ENCODE results near the gene ZNF618. TPM values are rescaled to one million over a fixed set of nuclear protein-coding genes. Genes with fewer than 3 reads are reported as not detected.

Gene ZNF618, protein sequence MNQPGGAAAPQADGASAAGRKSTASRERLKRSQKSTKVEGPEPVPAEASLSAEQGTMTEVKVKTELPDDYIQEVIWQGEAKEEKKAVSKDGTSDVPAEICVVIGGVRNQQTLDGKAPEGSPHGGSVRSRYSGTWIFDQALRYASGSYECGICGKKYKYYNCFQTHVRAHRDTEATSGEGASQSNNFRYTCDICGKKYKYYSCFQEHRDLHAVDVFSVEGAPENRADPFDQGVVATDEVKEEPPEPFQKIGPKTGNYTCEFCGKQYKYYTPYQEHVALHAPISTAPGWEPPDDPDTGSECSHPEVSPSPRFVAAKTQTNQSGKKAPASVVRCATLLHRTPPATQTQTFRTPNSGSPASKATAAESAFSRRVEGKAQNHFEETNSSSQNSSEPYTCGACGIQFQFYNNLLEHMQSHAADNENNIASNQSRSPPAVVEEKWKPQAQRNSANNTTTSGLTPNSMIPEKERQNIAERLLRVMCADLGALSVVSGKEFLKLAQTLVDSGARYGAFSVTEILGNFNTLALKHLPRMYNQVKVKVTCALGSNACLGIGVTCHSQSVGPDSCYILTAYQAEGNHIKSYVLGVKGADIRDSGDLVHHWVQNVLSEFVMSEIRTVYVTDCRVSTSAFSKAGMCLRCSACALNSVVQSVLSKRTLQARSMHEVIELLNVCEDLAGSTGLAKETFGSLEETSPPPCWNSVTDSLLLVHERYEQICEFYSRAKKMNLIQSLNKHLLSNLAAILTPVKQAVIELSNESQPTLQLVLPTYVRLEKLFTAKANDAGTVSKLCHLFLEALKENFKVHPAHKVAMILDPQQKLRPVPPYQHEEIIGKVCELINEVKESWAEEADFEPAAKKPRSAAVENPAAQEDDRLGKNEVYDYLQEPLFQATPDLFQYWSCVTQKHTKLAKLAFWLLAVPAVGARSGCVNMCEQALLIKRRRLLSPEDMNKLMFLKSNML
- polyA plus RNA-seq (ENCODE audit: insufficient read length in 4 of 4) = 10 to 100 TPM; 38.6 to 49.7 (median 41.8) TPM

DNA sequence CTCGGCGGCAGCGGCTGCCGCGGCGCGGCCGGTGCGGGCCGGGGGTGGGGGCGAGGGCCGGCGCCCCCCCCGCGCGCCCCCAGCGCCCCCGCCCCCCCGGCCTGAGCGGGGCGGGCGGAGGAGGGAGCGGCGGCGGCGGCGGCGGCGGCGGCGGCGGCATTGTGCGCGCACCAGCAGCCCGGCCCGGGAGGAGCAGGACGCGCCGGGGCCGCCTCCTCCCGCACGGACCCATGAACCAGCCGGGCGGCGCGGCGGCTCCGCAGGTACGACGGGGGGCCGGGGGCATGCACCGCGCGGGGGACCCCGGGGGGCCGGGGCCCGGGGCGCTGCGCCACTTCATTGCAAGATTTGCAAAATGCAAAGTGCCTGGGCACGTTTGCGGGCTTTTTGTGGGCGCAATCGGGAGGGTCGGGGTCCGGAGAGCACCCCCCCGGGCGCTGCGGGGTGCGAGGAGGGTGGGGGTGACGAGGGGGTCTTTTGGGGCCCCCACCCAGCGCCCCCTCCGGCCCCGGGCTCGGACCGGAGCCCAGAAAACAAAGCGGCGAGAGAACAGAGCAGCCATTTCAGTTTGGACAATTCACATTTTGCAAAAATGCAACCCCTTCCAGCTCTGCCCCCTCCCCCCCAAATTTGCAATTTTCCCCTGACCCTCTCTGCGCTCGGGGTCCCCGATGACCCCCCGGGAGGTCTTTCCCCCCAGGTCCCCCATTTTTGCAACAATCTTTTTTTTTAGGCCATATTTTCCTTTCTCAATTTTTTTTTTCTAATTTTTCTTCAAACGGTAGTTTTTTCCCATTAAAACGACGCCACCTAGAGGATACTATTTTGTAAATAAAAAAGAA, at the start of gene ZNF618:
Gene ZNF618, plus strand, starts transcription at position 159 of the 842 bp plus-strand sequence. Its CDS starts 72 bp downstream, at position 231.
- peak in 2 of 4 donors; percentile 32 to 59 for DNase-seq (ENCODE audit: low read depth in 4 of 4, low spot score in 2 of 4)

DNA sequence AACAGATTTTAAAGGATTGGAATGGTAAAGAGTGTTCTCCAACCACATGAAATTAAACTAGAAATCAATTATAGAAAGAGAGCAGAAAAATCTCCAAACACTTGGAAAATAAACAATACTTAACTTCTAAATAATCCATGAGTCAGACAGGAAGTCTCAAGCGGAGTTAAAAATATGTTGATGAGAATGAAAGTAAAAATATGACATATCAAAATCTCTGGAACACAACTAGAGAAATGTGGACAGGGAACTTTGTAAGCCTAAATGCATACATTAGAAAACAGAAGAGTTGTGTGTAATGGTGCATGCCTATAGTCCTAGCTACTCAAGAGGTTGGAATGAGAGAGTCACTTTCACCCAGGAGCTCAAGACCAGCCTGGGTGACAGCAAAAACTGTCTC, 47.9 kb upstream of the ZNF618 start:
- DNase-seq (ENCODE audit: low read depth in 4 of 4, low spot score in 2 of 4) = no peak

DNA sequence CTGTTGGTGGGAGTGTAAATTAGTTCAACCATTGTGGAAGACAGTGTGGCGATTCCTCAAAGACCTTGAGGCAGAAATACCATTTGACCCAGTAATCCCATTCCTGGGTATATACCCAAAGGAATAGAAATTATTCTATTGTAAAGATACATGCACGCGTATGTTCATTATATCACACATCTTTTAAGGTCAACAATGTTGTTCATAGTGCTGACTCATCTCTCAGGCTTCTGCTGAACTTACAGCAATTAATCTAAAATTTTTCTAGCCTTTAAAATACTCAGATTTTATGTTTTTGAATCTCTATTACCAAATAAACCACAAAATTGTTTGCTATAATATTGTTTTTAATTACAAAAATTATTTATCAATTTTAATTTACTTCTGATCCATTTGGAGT, 38.8 kb upstream of the ZNF618 start:
- no peak for DNase-seq (ENCODE audit: low read depth in 4 of 4, low spot score in 2 of 4)

DNA sequence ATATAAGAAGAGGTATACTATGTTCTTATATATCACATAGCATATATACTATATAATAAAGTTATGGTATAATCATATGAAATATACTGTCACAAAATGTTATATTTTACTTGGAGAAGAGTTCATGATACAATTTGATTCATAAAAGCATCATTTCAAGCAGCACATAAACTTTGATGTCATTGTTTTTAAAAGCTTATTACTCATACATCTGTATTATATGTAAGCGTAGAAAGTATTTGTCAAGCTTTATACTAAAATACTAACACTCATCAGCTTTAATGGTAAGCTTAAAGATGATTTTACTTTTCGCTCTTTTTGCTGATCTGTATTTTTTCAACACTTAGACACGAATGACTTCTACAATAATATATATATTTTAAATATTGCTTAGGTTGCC, 34.0 kb upstream of the ZNF618 start:
- DNase-seq (ENCODE audit: low read depth in 4 of 4, low spot score in 2 of 4) = no peak

DNA sequence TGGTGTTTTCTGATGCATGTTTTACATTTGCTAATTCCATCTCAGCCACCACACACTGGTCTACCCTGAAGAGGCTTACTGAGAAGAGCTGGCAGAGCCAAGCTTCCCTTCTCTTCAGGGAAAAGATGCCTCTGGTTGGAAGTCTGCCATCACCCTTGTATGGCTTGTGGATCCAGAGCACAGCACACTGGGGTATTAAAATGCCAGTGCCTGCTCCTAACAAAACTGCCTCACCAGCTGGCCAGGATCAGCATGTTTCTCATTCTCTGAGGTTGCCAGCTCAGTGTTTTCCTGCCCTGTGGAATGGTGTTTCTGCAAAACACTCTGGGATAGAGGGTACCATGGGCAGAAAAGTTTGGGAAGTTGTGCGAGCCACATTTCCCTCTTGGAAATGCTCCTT, 31.6 kb upstream of the ZNF618 start:
- DNase-seq (ENCODE audit: low read depth in 4 of 4, low spot score in 2 of 4) = no peak

DNA sequence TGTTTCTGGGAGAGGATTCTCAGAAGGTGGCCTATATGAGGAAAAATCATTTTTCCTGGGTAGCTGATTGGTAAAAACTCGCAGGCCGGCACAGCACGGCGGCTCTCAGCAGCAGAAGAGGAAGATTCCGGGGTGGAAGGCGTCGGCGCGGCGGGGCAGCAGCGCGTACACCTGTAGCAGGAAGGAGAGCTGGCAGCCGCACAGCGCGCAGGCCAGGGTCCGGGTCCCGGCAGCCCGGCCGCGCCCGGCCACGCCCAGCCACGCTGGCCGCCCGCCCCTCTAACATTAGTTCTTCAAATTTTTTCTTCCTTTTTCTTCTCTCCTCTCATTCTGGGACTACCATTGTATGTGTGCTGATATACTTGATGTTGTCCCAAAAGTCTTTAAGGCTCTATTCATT, 24.8 kb upstream of the ZNF618 start:
- no peak for DNase-seq (ENCODE audit: low read depth in 4 of 4, low spot score in 2 of 4)

DNA sequence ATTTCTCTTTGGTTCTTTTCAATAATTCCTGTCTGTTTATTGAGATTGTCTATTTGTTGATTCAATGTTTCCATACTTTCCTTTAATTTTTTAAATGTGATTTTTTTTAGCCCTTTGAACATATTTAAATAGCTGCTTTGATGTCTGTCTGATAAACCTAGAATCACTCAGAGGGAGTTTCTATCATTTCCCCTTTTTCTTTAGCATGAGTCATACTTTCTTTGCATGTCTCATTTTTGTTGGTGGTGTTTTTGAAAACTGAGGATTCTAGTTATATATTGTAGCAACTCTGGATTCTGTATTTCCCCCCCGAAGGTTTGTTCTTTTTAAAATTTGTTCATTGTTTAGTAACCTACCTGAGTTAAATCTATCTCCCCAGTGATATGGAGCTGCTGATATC, 24.2 kb upstream of the ZNF618 start:
- no peak for DNase-seq (ENCODE audit: low read depth in 4 of 4, low spot score in 2 of 4)

DNA sequence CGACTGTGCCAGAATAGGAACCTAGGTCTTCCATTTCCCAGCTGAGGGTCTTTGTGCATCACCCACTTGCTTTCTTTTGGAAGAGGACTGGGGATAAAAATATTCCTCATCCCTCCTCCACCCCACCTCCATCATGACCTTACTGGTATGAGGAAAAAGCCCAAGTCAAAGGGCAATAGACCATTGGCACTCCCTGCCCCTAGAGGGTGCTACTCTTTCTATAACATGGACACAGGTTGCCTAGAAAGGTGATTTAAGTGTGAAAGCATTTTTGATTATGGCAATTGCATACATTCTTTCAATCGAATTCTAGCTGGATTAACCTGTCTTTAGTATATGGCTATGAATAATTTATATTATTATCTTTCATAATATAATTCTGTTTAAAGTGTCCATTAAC, 22.8 kb upstream of the ZNF618 start:
- no peak for DNase-seq (ENCODE audit: low read depth in 4 of 4, low spot score in 2 of 4)

DNA sequence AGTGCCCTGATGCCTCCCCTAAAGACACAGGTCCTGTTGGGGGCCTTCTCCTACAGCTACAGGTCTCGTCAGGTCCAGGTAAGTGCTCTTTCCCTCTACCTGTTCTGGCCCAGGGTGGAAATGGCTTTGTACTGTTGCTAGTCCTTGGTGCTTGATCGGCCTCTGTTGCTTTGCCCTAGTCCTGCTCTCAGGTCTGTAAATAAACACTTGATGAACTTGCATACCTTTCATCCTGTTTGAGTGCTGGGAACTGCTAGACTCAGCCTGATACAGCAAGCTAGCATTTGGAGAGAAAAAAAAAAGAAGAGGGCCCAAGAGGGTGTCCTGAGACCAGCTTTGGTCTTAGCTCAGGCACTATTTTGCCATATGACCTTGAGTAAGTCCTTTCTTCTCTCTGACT, 21.8 kb upstream of the ZNF618 start:
- DNase-seq (ENCODE audit: low read depth in 4 of 4, low spot score in 2 of 4) = no peak

DNA sequence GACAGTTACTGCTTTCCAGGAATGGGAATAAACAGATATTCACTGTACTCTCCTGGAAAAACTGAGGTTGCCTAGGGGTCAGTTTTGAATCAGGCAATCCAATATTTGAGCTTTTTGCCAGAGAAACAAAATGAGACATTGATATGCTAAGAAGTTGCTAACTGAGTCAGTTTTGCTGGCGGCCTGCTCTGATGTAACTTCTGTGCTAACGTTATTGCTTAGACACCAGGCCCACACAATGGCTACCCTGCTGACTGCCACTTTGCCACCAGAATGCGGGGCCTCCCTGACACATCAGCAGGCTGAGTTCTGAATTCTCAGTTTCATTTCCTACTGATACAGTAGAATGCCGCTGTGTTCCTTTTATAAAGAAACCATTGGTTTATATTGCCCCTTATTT, 18.2 kb upstream of the ZNF618 start:
- DNase-seq (ENCODE audit: low read depth in 4 of 4, low spot score in 2 of 4) = no peak

DNA sequence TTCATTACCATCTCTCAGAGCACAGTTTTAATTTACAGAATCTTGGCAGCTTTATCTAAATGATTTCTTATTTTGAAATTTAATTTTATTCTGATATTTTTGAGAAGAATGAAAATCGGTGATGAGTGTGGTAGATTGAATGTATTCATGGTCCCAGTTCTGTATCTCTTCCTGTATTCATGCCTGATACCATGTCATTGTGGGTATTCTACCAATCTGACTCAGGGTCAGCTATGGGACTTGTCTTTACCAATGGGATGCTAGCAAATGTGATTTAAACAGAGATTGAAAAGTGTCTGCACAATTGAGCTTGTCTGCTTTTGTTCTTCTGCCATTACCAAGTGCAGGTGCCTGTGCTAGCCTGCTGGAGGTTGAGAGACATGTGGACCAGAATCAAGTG, 17.8 kb upstream of the ZNF618 start:
- no peak for DNase-seq (ENCODE audit: low read depth in 4 of 4, low spot score in 2 of 4)

DNA sequence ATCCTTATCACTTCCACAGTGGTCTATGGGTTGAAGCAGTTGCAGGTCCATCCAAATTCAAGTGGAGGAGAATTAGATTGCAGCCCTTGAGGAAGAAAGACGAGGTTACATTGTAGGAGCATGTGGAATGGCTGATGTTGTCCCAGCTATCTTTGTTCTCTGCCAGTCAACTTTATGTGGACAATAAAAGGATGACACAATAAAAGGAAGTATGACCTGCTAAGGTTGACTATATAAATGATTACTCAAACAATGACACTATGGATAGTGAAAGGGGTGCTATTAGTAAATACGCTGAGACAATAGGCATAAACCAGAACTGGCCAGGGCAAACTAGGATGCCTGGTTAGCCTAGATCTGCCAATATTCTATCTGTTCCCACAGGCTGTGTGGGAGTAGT, 12.8 kb upstream of the ZNF618 start:
- no peak for DNase-seq (ENCODE audit: low read depth in 4 of 4, low spot score in 2 of 4)

DNA sequence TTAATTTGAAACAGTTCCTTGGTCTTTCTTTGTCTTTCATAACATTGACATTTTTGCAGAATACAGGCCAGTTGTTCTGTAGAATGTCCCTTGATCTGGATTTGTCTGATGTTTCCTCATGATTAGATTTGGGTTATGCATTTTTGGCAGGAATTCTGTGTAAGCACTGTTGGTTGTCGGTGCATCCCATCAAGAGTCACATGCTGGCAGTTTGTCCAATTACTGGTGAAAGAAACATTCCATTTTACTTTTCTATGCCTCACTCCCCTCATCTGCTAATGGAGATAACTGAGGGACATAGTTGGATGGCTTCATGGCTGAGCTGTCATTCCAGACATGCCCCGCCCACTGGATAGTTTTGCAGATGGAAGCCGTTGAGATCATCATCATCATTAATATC, 7.6 kb upstream of the ZNF618 start:
- no peak for DNase-seq (ENCODE audit: low read depth in 4 of 4, low spot score in 2 of 4)

DNA sequence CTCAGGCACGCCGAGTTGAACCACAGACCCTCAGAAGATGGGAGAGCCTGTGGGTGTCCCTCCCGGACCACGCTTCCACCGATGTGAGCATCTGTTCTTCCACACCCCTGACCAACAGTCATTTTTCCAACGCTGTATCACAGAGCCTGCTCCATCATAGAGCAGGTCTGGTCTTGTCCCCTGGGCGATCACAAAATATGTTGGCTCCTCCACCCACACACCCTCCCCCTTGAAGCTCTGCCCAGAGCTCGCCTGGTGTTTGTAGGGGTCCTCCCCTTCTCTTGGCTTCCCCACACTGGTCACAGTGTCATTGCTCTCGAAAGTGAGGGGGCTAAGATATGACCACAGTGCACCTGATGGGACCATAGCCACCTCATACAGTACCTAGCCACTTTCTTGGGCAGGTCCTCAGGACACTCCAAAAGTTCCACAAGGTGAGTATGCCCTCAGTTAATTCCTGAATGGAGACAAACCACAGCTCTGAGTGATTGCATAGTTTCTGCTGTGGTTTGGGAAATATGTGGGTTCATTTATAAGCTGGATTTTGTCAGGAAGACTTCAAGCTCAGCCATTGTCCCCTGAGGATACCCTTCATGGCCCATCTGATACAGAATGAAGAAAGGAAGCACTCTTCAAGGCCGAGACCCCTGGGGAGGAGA, 3.5 kb upstream of the ZNF618 start:
- DNase-seq (ENCODE audit: low read depth in 4 of 4, low spot score in 2 of 4) = no peak

DNA sequence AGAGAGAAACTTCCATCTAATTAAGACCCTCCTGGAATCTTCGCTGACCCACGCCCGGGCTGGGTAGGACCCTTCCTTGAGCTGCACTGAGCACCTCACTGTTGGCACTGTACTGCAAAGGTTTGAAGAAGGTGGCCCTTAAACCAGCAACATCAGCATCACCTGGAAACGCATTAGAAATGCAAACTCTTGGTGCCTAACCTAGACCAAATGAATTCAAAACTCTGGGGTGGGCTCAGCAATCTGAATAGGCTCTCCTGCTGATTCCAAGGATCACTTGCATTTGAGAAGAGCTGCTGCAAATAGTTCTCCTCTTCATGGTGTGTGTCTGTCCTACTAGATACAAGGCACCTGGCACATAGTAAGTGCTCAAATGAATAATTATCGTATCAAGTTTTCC, 2.7 kb upstream of the ZNF618 start:
- DNase-seq (ENCODE audit: low read depth in 4 of 4, low spot score in 2 of 4) = no peak

DNA sequence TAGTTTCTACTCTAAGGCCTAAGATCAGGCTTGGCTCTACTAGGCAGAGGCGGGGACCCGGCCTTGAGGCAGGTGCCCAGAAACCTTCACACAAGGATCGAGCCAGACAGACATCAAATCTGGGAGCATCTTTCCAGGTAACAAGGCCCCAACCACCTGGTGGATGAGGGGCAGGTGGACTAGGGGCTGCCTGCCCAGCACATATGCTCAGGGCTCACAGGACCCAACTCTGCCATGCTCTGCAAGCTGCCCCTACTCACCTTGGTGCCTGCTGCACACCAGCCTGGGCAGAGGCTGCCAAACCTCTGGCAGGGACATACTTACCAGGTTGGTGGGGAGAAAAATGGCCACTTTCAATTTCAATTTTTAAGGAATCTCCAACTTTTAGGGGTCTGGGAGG, 2.2 kb upstream of the ZNF618 start:
- no peak for DNase-seq (ENCODE audit: low read depth in 4 of 4, low spot score in 2 of 4)

DNA sequence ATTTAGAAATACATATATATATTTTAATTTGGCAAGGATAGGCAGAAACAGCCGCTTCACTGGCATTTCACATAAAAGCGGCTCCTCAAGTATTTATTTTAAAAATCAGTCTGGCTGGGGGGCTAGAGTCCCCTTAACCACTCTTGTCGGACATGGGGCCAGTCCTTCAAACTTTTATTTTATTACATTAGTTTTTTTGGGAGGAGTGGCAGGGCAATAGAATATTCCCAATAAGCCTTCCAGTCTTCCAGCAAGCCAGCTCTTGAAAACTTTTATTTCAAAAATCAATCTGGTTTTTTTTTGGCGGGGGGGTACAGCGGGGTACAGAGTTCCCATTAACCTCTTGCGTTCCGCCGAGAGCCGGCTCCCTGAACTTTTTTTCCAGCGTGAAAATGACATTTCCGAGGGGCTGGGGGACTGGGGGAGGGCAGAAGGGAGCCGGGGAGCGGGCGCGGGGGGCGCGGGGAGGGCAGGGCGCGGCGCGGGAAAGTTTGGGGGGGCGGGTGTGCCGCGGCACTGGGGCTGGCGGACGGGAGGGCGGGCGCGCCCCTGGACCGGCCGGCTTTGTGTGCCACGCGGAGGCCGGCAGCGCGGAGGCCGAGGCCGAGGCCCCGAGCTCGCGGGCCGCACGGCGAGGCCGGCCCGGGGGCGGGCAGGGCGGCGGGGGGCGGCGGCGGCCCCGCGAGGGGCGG, 504 bp upstream of the ZNF618 start:
- no peak for DNase-seq (ENCODE audit: low read depth in 4 of 4, low spot score in 2 of 4)

DNA sequence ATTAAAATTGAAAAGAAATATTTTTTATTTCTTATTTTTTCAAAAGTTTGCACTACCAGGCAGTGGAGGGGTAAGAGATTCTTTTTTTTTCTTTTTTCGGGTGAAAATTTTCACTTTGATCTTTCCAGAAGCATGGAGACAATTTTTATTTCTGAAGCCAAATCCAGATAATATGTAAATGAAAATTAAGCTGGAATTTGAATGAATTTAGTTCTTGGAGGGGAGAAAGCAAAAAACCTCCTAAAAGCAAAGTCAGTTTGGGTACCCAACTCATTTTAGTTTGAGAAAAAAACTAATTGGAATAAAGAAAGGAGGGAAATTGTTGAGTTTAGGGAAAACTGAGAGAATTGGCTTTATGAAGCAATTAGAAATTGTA, 872 bp downstream of the ZNF618 start:
- DNase-seq (ENCODE audit: low read depth in 4 of 4, low spot score in 2 of 4) = no peak

DNA sequence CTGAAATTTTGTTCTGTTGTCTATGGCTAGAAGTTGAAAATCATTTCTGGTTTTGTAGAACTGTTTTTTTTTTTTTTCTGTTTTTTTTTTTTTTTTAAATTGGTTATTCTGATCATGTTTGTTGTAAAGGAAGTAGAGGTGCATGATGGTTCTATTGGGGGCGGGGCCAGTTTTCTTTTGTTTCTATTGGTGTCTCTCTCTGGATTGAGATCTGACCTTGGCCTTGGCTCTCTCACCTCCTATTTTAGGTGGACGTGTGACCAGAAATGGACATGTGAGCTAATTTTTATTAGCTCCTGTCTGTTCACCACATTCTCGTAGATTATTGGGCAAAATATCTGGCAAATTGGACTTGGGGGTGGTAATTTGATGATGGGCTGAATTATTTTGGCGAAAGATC, 3.2 kb downstream of the ZNF618 start:
- DNase-seq (ENCODE audit: low read depth in 4 of 4, low spot score in 2 of 4) = no peak

DNA sequence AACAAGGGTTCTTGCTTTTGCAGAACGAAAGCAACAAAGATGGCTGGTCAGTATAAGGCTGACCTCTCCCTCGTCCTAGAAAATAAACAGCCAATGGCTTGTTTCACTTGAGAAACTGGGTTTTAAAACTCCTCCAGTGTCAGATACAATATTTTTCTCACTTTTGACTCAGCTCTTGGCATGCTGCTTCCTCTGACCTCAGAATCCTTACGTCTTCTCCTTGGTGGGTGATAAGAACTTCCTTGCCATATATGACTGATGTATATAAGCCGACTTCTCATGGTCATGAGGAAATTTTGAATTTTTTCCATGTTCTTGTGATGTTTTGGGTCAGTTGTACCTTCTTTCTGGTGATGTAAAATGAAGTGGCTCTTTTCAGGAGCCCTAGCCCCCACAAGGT, 3.8 kb downstream of the ZNF618 start:
- no peak for DNase-seq (ENCODE audit: low read depth in 4 of 4, low spot score in 2 of 4)

Data from left renal cortex interstitium (tissue), 4 donors.